GM21528 (cell line): ENCODE data around the gene ERCC1.

Source experiments
- ATAC-seq: cut with Tn5 transposase; IDR thresholded peaks from one replicate; pipeline ENCODE4 v1.9.1; 2021; ENCODE audit warnings: mild to moderate bottlenecking, moderate library complexity; ENCODE audit not compliant: unreplicated experiment, low FRiP score

The ERCC1 gene

GRCh38 chr19:45423589-45424190, at the start of gene ERCC1:
ERCC1 (minus strand) TSS chr19:45423917; CDS start chr19:45423374, 543 bp downstream.
- peak; percentile 64 for ATAC-seq

- no peak for ATAC-seq
These were observed 49.6 kb upstream of the ERCC1 start for GRCh38 chr19:45473367-45473681.

DNA sequence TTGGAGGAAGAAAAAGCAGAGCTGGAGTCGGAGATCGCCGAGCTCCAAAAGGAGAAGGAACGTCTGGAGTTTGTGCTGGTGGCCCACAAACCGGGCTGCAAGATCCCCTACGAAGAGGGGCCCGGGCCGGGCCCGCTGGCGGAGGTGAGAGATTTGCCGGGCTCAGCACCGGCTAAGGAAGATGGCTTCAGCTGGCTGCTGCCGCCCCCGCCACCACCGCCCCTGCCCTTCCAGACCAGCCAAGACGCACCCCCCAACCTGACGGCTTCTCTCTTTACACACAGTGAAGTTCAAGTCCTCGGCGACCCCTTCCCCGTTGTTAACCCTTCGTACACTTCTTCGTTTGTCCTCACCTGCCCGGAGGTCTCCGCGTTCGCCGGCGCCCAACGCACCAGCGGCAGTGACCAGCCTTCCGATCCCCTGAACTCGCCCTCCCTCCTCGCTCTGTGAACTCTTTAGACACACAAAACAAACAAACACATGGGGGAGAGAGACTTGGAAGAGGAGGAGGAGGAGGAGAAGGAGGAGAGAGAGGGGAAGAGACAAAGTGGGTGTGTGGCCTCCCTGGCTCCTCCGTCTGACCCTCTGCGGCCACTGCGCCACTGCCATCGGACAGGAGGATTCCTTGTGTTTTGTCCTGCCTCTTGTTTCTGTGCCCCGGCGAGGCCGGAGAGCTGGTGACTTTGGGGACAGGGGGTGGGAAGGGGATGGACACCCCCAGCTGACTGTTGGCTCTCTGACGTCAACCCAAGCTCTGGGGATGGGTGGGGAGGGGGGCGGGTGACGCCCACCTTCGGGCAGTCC, 49.0 kb upstream of the ERCC1 start:
- ATAC-seq = no peak

GRCh38 chr19:45471931-45472562, 48.3 kb upstream of the ERCC1 start:
- ATAC-seq = no peak

DNA sequence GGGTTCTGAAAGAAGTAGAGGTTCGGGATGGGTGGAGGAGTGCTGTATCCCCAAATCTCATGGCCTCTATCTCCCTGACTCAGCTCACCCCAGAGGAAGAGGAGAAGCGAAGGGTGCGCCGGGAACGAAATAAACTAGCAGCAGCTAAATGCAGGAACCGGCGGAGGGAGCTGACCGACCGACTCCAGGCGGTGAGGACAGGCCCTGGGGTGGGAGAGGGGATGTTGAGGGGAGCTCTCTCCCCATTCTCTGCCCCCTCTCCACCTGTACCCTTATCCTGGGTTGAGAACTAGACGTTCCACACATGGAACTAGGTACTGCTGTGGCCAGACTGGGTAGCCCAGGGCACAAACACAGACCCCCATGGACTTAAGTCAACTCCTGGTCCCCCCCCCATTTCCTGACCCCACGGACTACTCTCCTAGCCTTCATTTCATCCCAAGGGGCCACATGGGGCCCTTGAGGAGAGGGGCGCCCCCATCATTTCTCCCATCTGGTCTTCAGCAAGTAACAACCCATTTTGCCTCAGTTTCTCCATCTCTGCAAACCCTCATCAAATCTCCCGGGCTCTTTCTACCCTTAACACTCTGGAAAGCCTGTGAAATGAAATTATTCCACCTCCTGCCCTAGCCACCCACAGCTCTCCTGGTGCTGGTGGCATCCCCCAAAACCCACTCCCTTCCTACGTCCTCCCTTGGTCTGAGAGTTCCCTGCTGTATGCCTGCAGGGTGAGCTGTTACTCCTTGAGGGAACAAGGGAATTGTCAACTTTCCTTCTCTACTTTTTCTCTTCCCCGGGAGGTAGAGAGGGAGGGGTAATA, 47.6 kb upstream of the ERCC1 start:
- ATAC-seq = no peak

- ATAC-seq = no peak
These were observed 47.0 kb upstream of the ERCC1 start for GRCh38 chr19:45470762-45471081.

DNA sequence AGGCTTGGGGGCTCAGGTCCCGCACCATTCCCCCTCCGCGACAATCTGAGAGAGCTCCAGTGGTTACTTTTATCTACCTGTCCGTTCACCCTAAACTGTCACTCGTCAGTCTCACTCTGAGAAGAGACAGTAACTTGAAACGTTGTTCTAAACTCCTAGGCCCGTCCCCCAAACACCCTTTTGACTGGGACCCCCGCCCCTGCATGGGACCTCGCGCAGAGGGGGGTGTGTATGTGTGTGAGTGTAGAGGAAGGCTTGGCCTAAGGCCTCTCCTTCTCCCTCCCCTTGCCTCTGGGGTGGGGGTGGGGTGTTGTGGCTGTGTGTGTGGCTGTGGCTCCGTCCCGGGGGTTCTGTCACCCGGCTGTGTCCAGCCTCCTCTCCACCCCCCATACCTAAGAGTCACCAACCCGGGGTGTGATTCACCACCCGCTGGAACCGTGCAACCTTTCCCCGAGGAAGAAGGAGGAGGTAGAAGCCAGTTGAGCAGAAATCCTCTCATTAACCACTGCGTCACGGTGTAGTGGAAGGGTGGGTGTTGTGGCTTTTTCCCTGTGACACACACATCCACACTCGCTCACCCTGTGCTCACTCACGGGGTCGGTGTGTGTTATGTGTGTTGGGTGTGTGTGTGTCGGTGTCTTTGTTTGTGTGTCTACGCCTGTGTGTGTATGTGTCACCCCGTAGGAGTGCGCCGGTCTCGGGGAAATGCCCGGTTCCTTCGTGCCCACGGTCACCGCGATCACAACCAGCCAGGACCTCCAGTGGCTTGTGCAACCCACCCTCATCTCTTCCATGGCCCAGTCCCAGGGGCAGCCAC, 46.4 kb upstream of the ERCC1 start:
- ATAC-seq = no peak

- peak; percentile 52 for ATAC-seq
These were observed 45.6 kb upstream of the ERCC1 start for GRCh38 chr19:45469132-45469944.

DNA sequence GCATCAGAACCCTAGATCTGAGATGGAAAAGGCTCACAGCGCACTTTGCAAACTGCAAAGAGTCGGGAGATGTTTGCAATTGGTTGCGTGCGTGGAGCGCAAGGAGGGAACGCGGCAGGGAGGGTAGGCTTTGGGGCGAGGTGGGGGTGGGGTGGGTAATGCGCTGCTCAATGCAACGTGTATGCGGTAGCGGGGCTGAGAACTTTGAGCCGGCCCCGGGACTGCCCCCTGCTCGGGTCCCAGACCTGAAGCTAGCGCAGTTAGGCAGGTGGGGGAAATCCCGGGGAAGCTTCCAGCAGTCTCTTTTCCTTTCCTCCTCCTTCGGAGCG, 45.0 kb upstream of the ERCC1 start:
- peak; percentile 22 for ATAC-seq

DNA sequence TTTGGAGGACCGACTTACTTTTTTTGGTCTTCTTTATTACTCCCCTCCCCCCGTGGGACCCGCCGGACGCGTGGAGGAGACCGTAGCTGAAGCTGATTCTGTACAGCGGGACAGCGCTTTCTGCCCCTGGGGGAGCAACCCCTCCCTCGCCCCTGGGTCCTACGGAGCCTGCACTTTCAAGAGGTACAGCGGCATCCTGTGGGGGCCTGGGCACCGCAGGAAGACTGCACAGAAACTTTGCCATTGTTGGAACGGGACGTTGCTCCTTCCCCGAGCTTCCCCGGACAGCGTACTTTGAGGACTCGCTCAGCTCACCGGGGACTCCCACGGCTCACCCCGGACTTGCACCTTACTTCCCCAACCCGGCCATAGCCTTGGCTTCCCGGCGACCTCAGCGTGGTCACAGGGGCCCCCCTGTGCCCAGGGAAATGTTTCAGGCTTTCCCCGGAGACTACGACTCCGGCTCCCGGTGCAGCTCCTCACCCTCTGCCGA, 44.5 kb upstream of the ERCC1 start:
- peak; percentile 2 for ATAC-seq

DNA sequence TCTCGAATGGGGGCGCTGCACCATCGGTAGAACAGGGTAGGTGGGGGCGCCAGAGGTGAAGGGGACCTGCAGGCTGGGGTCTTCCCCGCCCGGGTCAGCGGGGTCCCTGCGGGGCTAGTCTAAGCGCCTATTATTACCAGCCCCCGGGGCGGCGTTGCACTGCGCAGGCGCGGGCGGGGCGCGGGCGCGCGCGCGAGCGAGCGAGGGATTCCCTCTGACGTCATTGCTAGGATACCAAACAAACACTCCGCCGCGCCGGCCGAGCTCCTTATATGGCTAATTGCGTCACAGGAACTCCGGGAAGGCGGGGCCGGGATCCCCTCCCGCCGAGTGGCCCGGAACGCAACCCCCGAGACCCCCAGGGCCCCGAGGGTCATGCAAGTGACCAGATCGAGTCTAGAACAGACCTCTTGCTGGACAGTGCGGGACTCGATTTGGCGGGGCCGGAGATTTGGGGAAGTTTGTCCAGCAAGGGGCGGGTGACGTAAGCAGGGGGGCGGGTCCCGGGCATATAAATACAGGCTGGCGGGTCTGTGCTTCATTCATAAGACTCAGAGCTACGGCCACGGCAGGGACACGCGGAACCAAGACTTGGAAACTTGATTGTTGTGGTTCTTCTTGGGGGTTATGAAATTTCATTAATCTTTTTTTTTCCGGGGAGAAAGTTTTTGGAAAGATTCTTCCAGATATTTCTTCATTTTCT, 43.9 kb upstream of the ERCC1 start, which contains the start of gene FOSB:
Gene FOSB (plus strand): TSS at position 541 of the 703 bp plus-strand sequence. CDS start 591 bp downstream, outside the sequence.
- ATAC-seq = peak; percentile 41

- no peak for ATAC-seq
These were observed 43.4 kb upstream of the ERCC1 start for GRCh38 chr19:45467115-45467455.

GRCh38 chr19:45464852-45465441, 41.2 kb upstream of the ERCC1 start:
- ATAC-seq = no peak

DNA sequence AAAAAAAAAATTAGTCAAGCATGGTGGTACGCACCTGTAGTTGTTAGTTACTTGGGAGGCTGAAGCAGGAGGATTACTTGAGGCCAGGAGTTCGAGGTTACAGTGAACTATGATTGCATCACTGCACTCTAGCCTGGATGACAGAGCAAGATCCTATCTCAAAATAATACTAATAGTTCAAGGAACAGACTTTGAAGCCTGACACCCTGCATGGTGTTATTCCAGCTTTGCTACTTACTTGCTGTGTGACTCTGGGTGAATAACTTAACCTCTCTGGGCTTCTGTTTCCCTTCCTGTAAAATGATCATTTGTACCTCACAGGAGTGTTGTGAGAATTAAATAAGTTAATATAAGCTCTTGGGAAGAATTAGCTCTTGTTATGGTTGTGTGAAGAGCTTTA, 40.6 kb upstream of the ERCC1 start:
- no peak for ATAC-seq

DNA sequence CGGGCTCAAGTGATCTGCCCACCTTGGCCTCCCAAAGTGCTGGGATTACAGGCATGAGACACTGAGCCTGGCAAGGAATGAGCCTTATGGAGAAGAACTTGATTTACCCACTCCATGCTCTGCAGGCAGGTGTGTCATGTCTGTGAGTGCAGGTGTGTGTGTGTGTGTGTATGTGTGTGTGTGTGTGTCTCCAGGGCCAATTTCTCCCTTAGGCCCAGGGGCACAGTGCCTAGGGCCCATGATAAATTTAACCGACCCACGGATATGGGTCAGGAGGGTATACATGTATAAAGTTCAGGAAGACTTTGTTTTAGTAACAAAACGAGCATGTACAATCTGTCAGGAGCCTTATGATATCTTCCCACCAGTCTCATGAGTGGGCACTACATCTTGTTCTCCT, 39.5 kb upstream of the ERCC1 start:
- no peak for ATAC-seq

- ATAC-seq = no peak
These were observed 38.5 kb upstream of the ERCC1 start for GRCh38 chr19:45462174-45462573.

DNA sequence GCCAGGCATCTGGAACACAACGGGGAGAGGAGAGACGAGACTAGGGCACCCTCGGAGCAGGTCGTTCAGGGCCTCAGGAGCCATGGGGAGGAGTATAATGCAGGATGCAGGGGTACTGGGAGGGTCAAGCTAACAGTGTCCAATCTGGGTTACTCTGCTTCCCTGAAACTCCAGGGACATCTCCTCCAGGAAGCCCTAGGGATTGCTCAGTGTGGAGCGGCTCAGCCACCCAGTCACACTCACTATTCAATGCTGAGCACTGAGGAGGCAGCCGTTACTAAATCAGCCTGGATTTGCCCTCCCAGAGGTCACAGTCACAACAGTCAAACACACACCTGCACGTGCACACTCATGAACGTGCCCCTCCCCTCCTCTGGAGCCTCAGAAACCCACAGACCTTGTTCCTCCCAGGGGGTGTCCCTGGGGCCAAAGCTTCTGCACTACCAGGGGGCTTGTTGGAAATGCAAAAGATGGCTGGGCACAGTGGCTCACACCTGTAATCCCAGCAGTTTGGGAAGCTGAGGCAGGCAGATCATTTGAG, 37.2 kb upstream of the ERCC1 start:
- no peak for ATAC-seq

DNA sequence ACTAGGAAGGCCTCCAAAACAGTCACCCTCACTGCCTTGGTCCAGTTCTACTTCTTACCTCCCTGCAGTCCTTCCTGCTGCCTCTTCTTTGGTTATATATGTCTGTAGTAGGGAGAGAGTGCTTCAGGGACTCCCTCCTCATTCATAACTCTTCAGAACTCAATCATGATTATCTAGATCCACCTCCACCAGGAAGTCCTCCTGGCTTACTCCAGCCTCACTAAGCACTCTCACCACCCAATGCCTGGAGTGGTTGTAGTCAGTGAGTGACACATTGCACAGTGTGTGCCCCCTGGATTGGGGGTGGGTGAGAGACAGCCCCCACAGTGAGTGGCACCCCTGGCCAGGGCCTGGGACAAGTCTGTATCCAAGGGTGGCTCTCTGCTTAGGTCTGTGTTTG, 34.1 kb upstream of the ERCC1 start:
- ATAC-seq = no peak
